ENCODE data around the gene CARD9.
A peak's percentile ranks its signal among the peaks of the same experiment; 100 is the strongest.
"Not testable (repeated sequence)": the region's sequence is repeated elsewhere in the genome, so short reads cannot be mapped to it uniquely, and the experiment has no call there.

Gene CARD9

DNA sequence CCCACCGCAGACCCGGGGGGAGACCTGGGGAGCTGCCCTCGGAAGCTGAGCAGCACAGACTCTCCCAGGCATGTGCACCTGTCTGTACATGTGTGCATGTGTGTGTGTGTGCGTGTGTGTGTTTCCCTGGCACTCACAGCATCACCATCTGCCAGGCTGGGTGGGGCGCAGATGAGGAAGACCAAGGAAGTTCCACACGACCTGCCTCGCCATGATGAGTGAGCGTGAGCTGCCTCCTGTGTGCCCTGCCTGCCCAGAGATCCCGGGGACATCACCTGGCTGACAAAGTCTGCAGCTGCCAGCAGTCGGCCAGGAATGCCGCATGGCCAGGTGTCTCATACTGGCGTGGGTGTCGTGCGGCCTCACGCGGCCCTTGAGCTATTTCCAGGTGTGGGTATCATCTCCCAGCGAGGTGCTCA, 50.1 kb downstream of the CARD9 start:
- DNase-seq (ENCODE audit: low read depth in 2 of 2) = no peak

- no peak for DNase-seq (ENCODE audit: low read depth in 2 of 2)
Measured at GRCh38 chr9:136322756-136323330, 50.6 kb downstream of the CARD9 start.

DNA sequence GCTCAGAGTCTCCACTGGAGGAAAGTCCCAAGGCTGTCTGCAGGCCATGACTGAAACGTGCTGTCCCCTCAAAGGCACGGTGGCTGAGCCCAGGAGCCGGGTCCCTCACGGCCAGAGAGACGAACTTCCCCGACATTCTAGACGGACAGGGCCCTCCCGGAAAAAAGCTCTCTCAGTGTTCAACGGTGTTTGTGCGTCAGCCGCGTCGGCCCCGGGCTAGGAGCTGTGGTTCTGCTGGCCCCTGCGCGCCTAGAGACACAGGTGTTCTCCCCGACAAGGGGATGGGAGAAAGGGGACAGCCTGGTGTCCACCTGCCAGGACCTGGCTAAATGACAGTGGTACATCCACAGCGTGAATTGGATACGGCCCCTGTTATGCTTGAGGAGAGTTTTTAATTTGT, 51.9 kb downstream of the CARD9 start:
- no peak for DNase-seq (ENCODE audit: low read depth in 2 of 2)

GRCh38 chr9:136320972-136321371, 52.5 kb downstream of the CARD9 start:
- DNase-seq (ENCODE audit: low read depth in 2 of 2) = not testable (repeated sequence)

- DNase-seq (ENCODE audit: low read depth in 2 of 2) = not testable (repeated sequence)
Measured at GRCh38 chr9:136319955-136320354, 53.5 kb downstream of the CARD9 start.

DNA sequence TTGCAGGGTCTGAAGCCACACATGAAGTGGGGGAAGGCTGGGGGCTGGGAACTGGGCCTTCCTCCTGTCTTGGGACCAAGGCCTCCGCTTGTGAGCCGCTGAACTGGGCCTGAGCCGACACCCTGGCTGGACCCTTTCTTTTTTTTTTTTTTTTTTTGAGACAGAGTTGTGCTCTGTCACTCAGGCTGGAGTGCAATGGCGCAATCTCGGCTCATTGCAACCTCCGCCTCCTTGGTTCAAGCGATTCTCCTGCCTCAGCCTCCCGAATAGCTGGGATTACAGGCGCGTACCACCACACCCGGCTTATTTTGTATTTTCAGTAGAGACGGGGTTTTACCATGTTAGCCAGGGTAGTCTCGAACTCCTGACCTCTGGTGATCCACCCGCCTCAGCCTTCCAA, 54.2 kb downstream of the CARD9 start:
- DNase-seq (ENCODE audit: low read depth in 2 of 2) = not testable (repeated sequence)

GRCh38 chr9:136318776-136319241, 54.7 kb downstream of the CARD9 start:
- DNase-seq (ENCODE audit: low read depth in 2 of 2) = no peak

DNA sequence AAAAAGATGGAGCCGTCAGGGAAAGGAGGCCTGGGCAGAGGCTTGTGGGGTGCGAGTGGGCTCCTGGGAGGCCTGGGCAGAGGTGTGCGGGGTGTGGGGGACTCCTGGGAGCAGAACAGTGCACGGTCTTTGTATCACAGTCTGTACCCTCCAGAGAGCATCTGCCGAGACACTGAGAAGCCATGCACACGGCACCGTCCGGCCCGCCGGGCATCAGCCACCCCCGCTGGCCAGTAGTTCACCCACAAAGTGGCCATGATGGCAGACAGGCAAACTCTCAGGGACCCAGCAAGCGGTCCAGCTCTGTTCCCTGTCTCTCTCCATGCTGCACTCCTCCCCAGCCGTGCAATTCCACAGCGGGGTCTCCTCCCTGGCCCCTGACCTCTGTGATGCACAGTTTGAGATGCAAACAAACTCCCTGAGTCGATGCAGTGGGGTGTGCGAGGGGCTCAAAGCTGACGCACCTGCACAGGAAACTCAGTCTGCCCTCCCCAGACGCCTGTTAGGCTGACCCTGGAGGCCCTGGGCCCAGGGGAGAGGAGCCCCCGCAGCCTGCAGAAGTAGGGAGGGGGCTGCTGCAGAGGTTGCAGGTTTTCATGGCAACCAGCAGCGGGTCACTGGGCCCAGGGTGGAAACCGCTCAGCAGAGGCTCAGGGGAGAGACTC, 55.2 kb downstream of the CARD9 start:
- no peak for DNase-seq (ENCODE audit: low read depth in 2 of 2)

GRCh38 chr9:136317695-136318094, 55.8 kb downstream of the CARD9 start:
- no peak for DNase-seq (ENCODE audit: low read depth in 2 of 2)

- no peak for DNase-seq (ENCODE audit: low read depth in 2 of 2)
Measured at GRCh38 chr9:136316896-136317676, 56.4 kb downstream of the CARD9 start.

DNA sequence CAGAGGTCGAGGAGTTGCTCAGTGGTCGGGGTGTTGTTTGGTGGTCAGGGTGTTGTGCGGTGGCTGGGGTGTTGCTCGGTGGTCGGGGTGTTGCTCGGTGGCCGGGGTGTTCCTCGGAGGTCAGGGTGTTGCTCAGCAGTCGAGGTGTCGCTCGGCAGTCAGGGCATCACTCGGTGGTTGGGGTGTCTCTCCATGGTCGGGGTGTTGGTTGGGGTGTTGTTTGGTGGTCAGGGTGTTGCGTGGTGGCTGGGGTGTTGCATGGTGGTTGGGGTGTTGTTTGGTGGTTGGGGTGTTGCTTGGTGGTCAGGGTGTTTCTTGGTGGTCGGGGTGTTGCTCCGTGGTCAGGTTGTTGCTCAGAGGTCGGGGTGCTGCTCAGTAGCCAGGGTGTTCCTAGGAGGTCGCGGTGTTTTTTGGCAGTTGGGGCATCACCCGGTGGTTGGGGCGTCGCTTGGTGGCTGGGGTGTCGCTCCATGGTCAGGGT, 57.2 kb downstream of the CARD9 start:
- DNase-seq (ENCODE audit: low read depth in 2 of 2) = peak in 1 of 2 donors; percentile 17

GRCh38 chr9:136314944-136315343, 58.5 kb downstream of the CARD9 start:
- DNase-seq (ENCODE audit: low read depth in 2 of 2) = no peak

DNA sequence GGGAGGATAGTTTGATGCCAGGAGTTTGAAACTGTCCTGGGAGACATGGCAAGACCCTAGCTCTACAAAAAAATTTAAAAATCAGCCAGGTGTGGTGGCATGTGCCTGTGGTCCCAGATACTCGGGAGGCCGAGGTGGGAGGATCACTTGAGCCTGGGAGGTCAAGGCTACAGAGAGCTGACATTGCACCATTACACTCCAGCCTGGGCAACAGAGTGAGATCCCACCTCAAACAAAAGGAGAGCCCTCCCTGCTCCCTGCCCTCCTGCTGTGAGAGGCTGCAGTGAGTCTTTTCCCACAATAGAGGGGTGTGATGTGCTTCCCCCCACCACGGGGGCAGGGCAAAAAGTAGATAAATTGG, 59.4 kb downstream of the CARD9 start:
- no peak for DNase-seq (ENCODE audit: low read depth in 2 of 2)
